DND-41 (cell line): ENCODE results near the gene ALG6.

Experiments
- ATAC-seq: fragments of 200-7000 bp; cut with Tn5 transposase; 3 replicates; pipeline ENCODE4 v1.9.1; 2021; ENCODE audit warnings: low read depth; ENCODE audit not compliant: insufficient read depth
- DNase-seq: peaks from one replicate; pipeline ENCODE4 v3.0.0-alpha.2; 2020
- H2AFZ ChIP-seq: 2 replicates; pipeline ENCODE4 v1.6.0; 2012; ENCODE audit warnings: low read depth, low read length
- H3K27ac ChIP-seq: 2 replicates; pipeline ENCODE4 v1.5.1; 2012; ENCODE audit warnings: low read length, inconsistent platforms
- H3K27me3 ChIP-seq: fragments of 200-600 bp; sonication (generic); 2 replicates; pipeline ENCODE4 v1.6.0; 2012; ENCODE audit warnings: low read length, mild to moderate bottlenecking, inconsistent platforms; ENCODE audit not compliant: insufficient read depth, poor library complexity
- H3K36me3 ChIP-seq: 2 replicates; pipeline ENCODE4 v1.5.1; 2012; ENCODE audit warnings: low read length, inconsistent platforms; ENCODE audit not compliant: insufficient read depth
- H3K4me1 ChIP-seq: 2 replicates; pipeline ENCODE4 v1.5.1; 2012; ENCODE audit warnings: mild to moderate bottlenecking, low read length; ENCODE audit not compliant: insufficient read depth
- H3K4me2 ChIP-seq: 2 replicates; pipeline ENCODE4 v1.6.0; 2012; ENCODE audit warnings: mild to moderate bottlenecking, moderate library complexity, low read length, inconsistent platforms; ENCODE audit not compliant: insufficient read depth
- H3K4me3 ChIP-seq, 2 experiments: fragments of 200-600 bp in 1 of 2; shearing (Covaris generic) in 1 of 2; 2 replicates each; pipeline ENCODE4 v1.5.1; 2012 to 2016; ENCODE audit warnings: inconsistent platforms in 2 of 2, low read length in 2 of 2, mild to moderate bottlenecking in 2 of 2, low read depth in 1 of 2, moderate library complexity in 1 of 2
- H3K79me2 ChIP-seq: 2 replicates; pipeline ENCODE4 v1.6.0; 2012; ENCODE audit warnings: low read length, inconsistent platforms; ENCODE audit not compliant: insufficient read depth
- H3K9ac ChIP-seq: 2 replicates; pipeline ENCODE4 v1.6.0; 2012; ENCODE audit warnings: low read depth, mild to moderate bottlenecking, inconsistent platforms, low read length, moderate library complexity
- H3K9me3 ChIP-seq: 2 replicates; pipeline ENCODE4 v1.5.1; 2012; ENCODE audit warnings: low read length, moderate library complexity, mild to moderate bottlenecking, inconsistent platforms; ENCODE audit not compliant: insufficient read depth, severe bottlenecking
- H4K20me1 ChIP-seq: 2 replicates; pipeline ENCODE4 v1.6.0; 2012; ENCODE audit warnings: low read length; ENCODE audit not compliant: insufficient read depth
- CTCF ChIP-seq: IDR thresholded peaks from 2 replicates; pipeline ENCODE4 v1.5.1; 2012; ENCODE audit warnings: borderline replicate concordance, low read length, moderate library complexity, mild to moderate bottlenecking; ENCODE audit not compliant: poor library complexity, severe bottlenecking; ENCODE audit errors: extremely low read depth
- EZH2 ChIP-seq: IDR thresholded peaks from 3 replicates; pipeline ENCODE4 v1.6.1; 2012; ENCODE audit warnings: borderline replicate concordance, low read depth, mild to moderate bottlenecking, moderate library complexity, low read length, inconsistent platforms; ENCODE audit not compliant: severe bottlenecking

ALG6 gene

GRCh38 chr1:63328122-63328521, 39.3 kb upstream of the ALG6 start:
- Histone ChIP-seq H3K4me2 (no peak overlapping the region), H3K4me1 (no peaks in the 10 kb centered on the region), H2AFZ (no peak overlapping the region), H3K4me3 (no peak overlapping the region), H3K27me3 (peaks cover 5% of the 10 kb centered on the region), H3K9me3 (no peaks in the 10 kb centered on the region), H3K36me3 (no peaks in the 10 kb centered on the region), H3K79me2 (no peaks in the 10 kb centered on the region), H4K20me1 (no peaks in the 10 kb centered on the region), H3K27ac (no peak overlapping the region), H3K9ac (no peak overlapping the region)
- DNase-seq (no peak), ATAC-seq (no peak)
- TF ChIP-seq CTCF (no peak), EZH2 (no peak)

GRCh38 chr1:63328781-63329180, 38.6 kb upstream of the ALG6 start:
- H3K27me3 ChIP-seq, result peaks cover 5% of the 10 kb centered on the region
- no peaks in the 10 kb centered on the region for H3K4me1 ChIP-seq
- H3K9ac ChIP-seq, result no peak overlapping the region
- no peaks in the 10 kb centered on the region for H4K20me1 ChIP-seq
- H3K4me3 ChIP-seq, result no peak overlapping the region
- TF ChIP-seq EZH2, result no peak
- no peak for TF ChIP-seq CTCF
- H3K27ac ChIP-seq, result no peak overlapping the region
- H3K79me2 ChIP-seq, result no peaks in the 10 kb centered on the region
- no peaks in the 10 kb centered on the region for H3K9me3 ChIP-seq
- H3K4me2 ChIP-seq, result no peak overlapping the region
- ATAC-seq (no peak), DNase-seq (no peak)
- H3K36me3 ChIP-seq, result no peaks in the 10 kb centered on the region
- no peak overlapping the region for H2AFZ ChIP-seq

DNA sequence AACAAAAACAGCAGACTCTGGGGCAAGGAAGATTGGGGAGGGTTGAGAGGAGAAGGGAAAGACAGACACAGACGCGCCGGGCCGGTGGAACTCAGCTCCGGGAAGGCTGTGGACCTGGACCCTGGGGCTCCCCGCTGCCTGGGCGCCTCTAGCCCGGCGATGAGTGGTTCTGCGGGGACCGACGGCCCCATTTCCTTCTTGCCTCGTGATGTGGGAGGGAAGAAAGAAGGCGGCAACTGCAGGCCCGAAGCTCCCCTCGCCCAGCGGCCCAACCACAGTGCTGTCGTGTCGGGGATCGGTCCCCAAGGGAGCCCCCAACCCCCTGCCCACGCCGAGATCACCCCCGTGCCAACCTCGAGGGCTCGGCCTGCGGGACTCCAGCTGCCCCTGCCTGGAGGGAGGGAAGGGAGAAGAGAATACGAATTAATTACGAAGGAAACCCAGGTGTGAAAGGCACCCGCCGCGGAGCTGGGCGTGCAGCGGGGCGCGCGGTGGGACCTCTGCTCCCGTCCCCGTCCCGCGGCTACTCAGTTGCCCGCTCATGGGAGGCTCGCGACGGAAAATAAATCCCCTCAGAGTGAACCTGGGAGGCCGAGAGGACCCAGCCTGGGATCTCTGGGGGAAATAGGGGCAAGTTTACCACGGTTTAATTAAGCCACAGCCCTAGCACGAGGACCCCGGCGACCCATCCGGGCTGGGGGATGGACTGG, 37.7 kb upstream of the ALG6 start:
- no peak overlapping the region for H3K27ac ChIP-seq
- no peaks in the 10 kb centered on the region for H3K4me1 ChIP-seq
- H3K9ac ChIP-seq, result no peak overlapping the region
- H3K9me3 ChIP-seq, result no peaks in the 10 kb centered on the region
- H3K4me2 ChIP-seq, result no peak overlapping the region
- H3K79me2 ChIP-seq, result no peaks in the 10 kb centered on the region
- H3K27me3 ChIP-seq, result peaks cover 5% of the 10 kb centered on the region
- DNase-seq (no peak), ATAC-seq (no peak)
- no peaks in the 10 kb centered on the region for H4K20me1 ChIP-seq
- no peak overlapping the region for H3K4me3 ChIP-seq
- TF ChIP-seq EZH2 (no peak), CTCF (no peak)
- no peak overlapping the region for H2AFZ ChIP-seq
- no peaks in the 10 kb centered on the region for H3K36me3 ChIP-seq
